ENCODE data around the gene TWSG1. TPM values are rescaled to one million over a fixed set of nuclear protein-coding genes. Genes with fewer than 3 reads are reported as not detected.

The TWSG1 gene
- total and polyA plus RNA-seq, 2 of the 13 experiments (the other 11 are each of a cell fraction or from before 2014, with no cell fraction given): 6.6 to 9.4 TPM

- no peak for FAIRE-seq
- TF ChIP-seq THAP9 (CRISPR knock-in tag; IDR thresholded peaks at IDR 0.05; ENCODE audit: borderline replicate concordance) (0 out of 2 replicates have a peak, but pooled peaks have one; percentile 60), ZNF720 (CRISPR knock-in tag; IDR thresholded peaks at IDR 0.05) (no peak), ETS1 (CRISPR knock-in tag; IDR thresholded peaks at IDR 0.05) (0 out of 2 replicates have a peak, but pooled peaks have one; percentile 9), RELA (CRISPR knock-in tag; IDR thresholded peaks at IDR 0.05) (no peak), RNF2 (conservative IDR thresholded peaks at IDR 0.05; ENCODE audit: low read depth) (peak; percentile 66; the same call in 1 of the 2 replicates), GFI1 (CRISPR knock-in tag; IDR thresholded peaks at IDR 0.05; ENCODE audit: borderline replicate concordance) (0 out of 2 replicates have a peak, but pooled peaks have one; percentile 38), KDM3A (CRISPR knock-in tag; IDR thresholded peaks at IDR 0.05; ENCODE audit: low read depth) (0 out of 2 replicates have a peak, but pooled peaks have one; percentile 26), ZFX (CRISPR knock-in tag; IDR thresholded peaks at IDR 0.05; ENCODE audit: low read depth) (0 out of 2 replicates have a peak, but pooled peaks have one; percentile 46), ZBTB7A (CRISPR knock-in tag; IDR thresholded peaks at IDR 0.05) (peak; percentile 48; the same call in 1 of the 2 replicates), CHD4 (IDR thresholded peaks at IDR 0.05; ENCODE audit: borderline replicate concordance, low read length) (no peak), E2F5 (CRISPR knock-in tag; conservative IDR thresholded peaks at IDR 0.05) (0 out of 2 replicates have a peak, but pooled peaks have one; percentile 10), ZNF770 (CRISPR knock-in tag; IDR thresholded peaks at IDR 0.05) (peak; percentile 83)
These were observed 888 bp upstream of the TWSG1 start for GRCh38 chr18:9333441-9334328.

More at GRCh38 chr18:9333441-9334328, 888 bp upstream of the TWSG1 start:
- H3K4me2 ChIP-seq (ENCODE audit: low read depth, low read length): peak overlapping the region; percentile 99
- peaks cover 22% of the 10 kb centered on the region for H3K4me1 ChIP-seq (ENCODE audit: insufficient read depth, low read length)
- no peak for DNase-seq (ENCODE audit: low spot score)
- H3K36me3 ChIP-seq (replicated peaks in 1 of 2; ENCODE audit: control insufficient read depth in 1 of 2, insufficient read depth in 2 of 2, low read length in 2 of 2): 0 out of 5 replicates have a peak, but pooled peaks cover 2 to 5% of the 10 kb centered on the region in 2 experiments
- peaks cover 0 to 3% of the 10 kb centered on the region in 2 experiments; a peak in 2 of 5 replicates for H3K27me3 ChIP-seq (ENCODE audit: control insufficient read depth in 1 of 2, insufficient read depth in 2 of 2, low read length in 2 of 2)
- H2AFZ ChIP-seq (ENCODE audit: low read length): peak overlapping the region; percentile 70
- H3K4me3 ChIP-seq (replicated peaks in 1 of 3; ENCODE audit: insufficient read depth in 1 of 3, low read depth in 2 of 3, low read length in 3 of 3): peak overlapping the region; percentile 66 to 76 (median 67)
- BruUV-seq (replicated peaks): TSS peak; percentile 65
- in situ Hi-C loops (cut with HindIII; ENCODE audit: extremely low pct_ligation_motif_present, low pct_unique_long_range_greater_than_20kb): loop anchor here (5.0 to 25.0 kb wide), 2 partner anchors 144 to 271 kb away; partner anchors contain the start of gene RALBP1
- intact Hi-C loops (cut with micrococcal nuclease; ENCODE audit: unreplicated experiment): loop anchor here (1.0 to 10.0 kb wide), 3 partner anchors 109 to 259 kb away; partner anchors contain the start of gene RALBP1
- H4K20me1 ChIP-seq (ENCODE audit: insufficient read depth, low read length): no peaks in the 10 kb centered on the region
- ChIA-PET POLR2A (interaction anchor here (0.6 to 1.6 kb wide), 4 partner anchors 15 to 230 kb away, joined by 4 read pairs; no protein-coding TSS in a partner anchor), CTCF (ENCODE audit: low intra/inter-chr PET ratio, low total read pairs) (no interaction called here)
- 39% methylated on average over 49 of the region's 52 CpGs for WGBS (ENCODE audit: low lambda C conversion rate)
- ATAC-seq: peak; percentile 67
- H3K79me2 ChIP-seq (ENCODE audit: insufficient read depth, low read length): no peaks in the 10 kb centered on the region
- H3K27ac ChIP-seq (ENCODE audit: extremely low read length, insufficient read depth, low read length): no peak overlapping the region
- H3K9ac ChIP-seq (ENCODE audit: insufficient read depth, low read depth, low read length): peak overlapping the region; percentile 55
- H3K9me3 ChIP-seq (ENCODE audit: low read length): no peaks in the 10 kb centered on the region

Measured in HepG2 (cell line).